Spleen (tissue), 7 donors: ENCODE results near the gene NTRK2.

Source experiments
- POLR2A ChIP-seq, 3 donors: fragments of 450-650 bp; IDR thresholded peaks; one replicate each; pipeline ENCODE4 v1.5.1; 2017; ENCODE audit warnings: antibody characterized with exemption in 3 of 3, mild to moderate bottlenecking in 1 of 3
- POLR2AphosphoS5 ChIP-seq, 3 donors: sonication (generic); formaldehyde crosslinking; IDR thresholded peaks; one replicate each; pipeline ENCODE4 v1.5.1; 2017; ENCODE audit warnings: antibody characterized with exemption in 3 of 3
- TF ChIP-seq, protein P1 (sequence below), 11 experiments: fragments of 200-600 bp in 7 of 11; fragments of 450-650 bp in 4 of 11; sonication (generic) in 4 of 11; IDR thresholded peaks in 8 of 11; conservative IDR thresholded peaks in 3 of 11; 1 replicate in 7 of 11; 2 replicates in 4 of 11; pipeline versions ENCODE4 v1.4.0 to v1.8.0; 2016 to 2021; ENCODE audit warnings: antibody characterized with exemption in 11 of 11, inconsistent platforms in 4 of 11, mild to moderate bottlenecking in 1 of 11
- donor health status: DM: no; HTN: no; CAD: no; lungs with moderate emphysema.
- donor health status: DM: no; HTN: no; CAD: no.
- donor health status: DM: no; HTN: no; CAD: no.

DNA sequence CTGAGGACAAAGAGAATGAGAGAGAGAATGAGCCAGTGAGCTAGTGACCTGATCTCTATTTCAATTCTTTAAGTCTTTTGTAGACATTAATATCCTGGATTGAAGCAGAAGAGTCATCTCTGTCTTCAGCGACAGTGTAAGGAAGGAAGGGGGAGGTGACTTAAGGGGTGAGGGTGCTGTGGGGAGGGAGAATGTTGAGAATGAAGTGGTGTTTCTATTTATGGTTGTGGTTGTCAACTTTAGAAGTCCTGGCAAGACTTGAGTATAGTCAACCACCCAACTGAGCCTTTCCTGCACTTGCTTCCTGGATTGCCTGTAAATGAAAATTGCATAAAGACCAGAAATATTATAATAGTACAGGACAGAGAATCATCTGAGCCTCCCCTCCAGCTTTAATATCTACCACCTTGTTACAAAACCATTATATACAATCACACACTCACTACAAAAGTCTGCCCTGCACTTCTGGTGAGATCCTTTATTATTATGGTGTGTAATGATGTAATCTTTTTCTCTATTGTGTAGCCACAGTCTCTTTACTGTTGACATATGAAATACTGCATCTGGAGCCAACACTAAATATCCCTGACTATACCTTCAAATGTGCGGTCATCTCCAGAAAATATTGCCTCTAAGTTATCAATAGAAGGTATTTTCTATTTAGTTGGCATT lies 91.7 kb downstream of the NTRK2 start:
- TF ChIP-seq, protein P1, sequence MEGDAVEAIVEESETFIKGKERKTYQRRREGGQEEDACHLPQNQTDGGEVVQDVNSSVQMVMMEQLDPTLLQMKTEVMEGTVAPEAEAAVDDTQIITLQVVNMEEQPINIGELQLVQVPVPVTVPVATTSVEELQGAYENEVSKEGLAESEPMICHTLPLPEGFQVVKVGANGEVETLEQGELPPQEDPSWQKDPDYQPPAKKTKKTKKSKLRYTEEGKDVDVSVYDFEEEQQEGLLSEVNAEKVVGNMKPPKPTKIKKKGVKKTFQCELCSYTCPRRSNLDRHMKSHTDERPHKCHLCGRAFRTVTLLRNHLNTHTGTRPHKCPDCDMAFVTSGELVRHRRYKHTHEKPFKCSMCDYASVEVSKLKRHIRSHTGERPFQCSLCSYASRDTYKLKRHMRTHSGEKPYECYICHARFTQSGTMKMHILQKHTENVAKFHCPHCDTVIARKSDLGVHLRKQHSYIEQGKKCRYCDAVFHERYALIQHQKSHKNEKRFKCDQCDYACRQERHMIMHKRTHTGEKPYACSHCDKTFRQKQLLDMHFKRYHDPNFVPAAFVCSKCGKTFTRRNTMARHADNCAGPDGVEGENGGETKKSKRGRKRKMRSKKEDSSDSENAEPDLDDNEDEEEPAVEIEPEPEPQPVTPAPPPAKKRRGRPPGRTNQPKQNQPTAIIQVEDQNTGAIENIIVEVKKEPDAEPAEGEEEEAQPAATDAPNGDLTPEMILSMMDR (IDR thresholded peaks at IDR 0.05 in 8 of 11, conservative IDR thresholded peaks at IDR 0.05 in 3 of 11): no peak
- TF ChIP-seq POLR2A (IDR thresholded peaks at IDR 0.05) (no peak), POLR2AphosphoS5 (IDR thresholded peaks at IDR 0.05) (no peak)
